B cell (primary cell): ENCODE data around the gene GPC3. TPM values are rescaled to one million over a fixed set of nuclear protein-coding genes. Genes with fewer than 3 reads are reported as not detected.

Source experiments
- ATAC-seq: fragments of 200-7000 bp; cut with Tn5 transposase; one replicate; pipeline ENCODE4 v1.10.0; 2021; ENCODE audit warnings: low read depth, mild to moderate bottlenecking, moderate number of reproducible peaks, moderate library complexity
- CTCF ChIA-PET: fragments of 350-600 bp; sonication (Branson Sonifier 250); formaldehyde crosslinking; loops from one replicate; lab custom pipeline; 2021; ENCODE audit warnings: antibody characterized with exemption, inconsistent platforms; lab: Charles Lee
- POLR2A ChIA-PET: fragments of 350-600 bp; sonication (Branson Sonifier 250); formaldehyde crosslinking; loops from one replicate; lab custom pipeline; 2021; ENCODE audit warnings: antibody characterized with exemption; lab: Charles Lee
- DNase-seq: peaks from one replicate; pipeline ENCODE4 v3.0.0; 2013
- H2AFZ ChIP-seq: 2 replicates; pipeline ENCODE4 v1.6.1; 2012; ENCODE audit warnings: mild to moderate bottlenecking, low read depth, low read length; ENCODE audit not compliant: insufficient read depth, poor library complexity, severe bottlenecking
- H3K27ac ChIP-seq, 2 donors: 1 replicate in 1 of 2; 2 replicates in 1 of 2; pipeline ENCODE4 v1.5.1; 2012 to 2013; ENCODE audit warnings: low read length in 2 of 2, mild to moderate bottlenecking in 2 of 2, moderate library complexity in 1 of 2
- H3K27me3 ChIP-seq, 4 experiments: fragments of 200-600 bp in 1 of 4; sonication (generic) in 1 of 4; replicated peaks in 1 of 4; 1 replicate in 2 of 4; 2 replicates in 2 of 4; pipeline versions ENCODE4 v1.6.1 to v1.7.0; 2013 to 2016; ENCODE audit warnings: low read length in 3 of 4, mild to moderate bottlenecking in 2 of 4, mixed read lengths in 1 of 4, moderate library complexity in 1 of 4; ENCODE audit not compliant: insufficient read depth in 4 of 4, control insufficient read depth in 3 of 4; ENCODE audit errors: control extremely low read depth in 1 of 4
- H3K36me3 ChIP-seq, 2 experiments: replicated peaks in 1 of 2; 1 replicate in 1 of 2; 2 replicates in 1 of 2; pipeline versions ENCODE4 v1.6.1 to v1.7.1; 2013; ENCODE audit warnings: low read length in 1 of 2; ENCODE audit not compliant: insufficient read depth in 2 of 2, control insufficient read depth in 1 of 2; ENCODE audit errors: control extremely low read depth in 1 of 2, extremely low read depth in 1 of 2
- H3K4me1 ChIP-seq, 2 donors: fragments of 200-600 bp in 1 of 2; sonication (generic) in 1 of 2; 1 replicate in 1 of 2; 2 replicates in 1 of 2; pipeline versions ENCODE4 v1.5.1 to v1.6.1; 2013 to 2017; ENCODE audit warnings: low read length in 2 of 2; ENCODE audit not compliant: control insufficient read depth in 2 of 2, insufficient read depth in 2 of 2
- H3K4me2 ChIP-seq: replicated peaks from 2 replicates; pipeline ENCODE3; 2012; ENCODE audit warnings: mild to moderate bottlenecking, low read depth, low read length; ENCODE audit not compliant: poor library complexity, severe bottlenecking
- H3K4me3 ChIP-seq, 5 experiments: fragments of 200-600 bp in 1 of 5; sonication (generic) in 1 of 5; 1 replicate in 3 of 5; 2 replicates in 2 of 5; pipeline versions ENCODE4 v1.5.1 to v1.7.0; 2011 to 2016; ENCODE audit warnings: low read length in 4 of 5, mild to moderate bottlenecking in 4 of 5, low read depth in 2 of 5, control low read depth in 1 of 5, moderate library complexity in 1 of 5; ENCODE audit not compliant: insufficient read depth in 1 of 5; ENCODE audit errors: control extremely low read depth in 1 of 5, extremely low read depth in 1 of 5
- H3K79me2 ChIP-seq: fragments of 200-600 bp; sonication (generic); one replicate; pipeline ENCODE4 v1.6.0; 2016; ENCODE audit warnings: low read length; ENCODE audit not compliant: control insufficient read depth, insufficient read depth
- H3K9ac ChIP-seq: fragments of 200-600 bp; sonication (generic); 2 replicates; pipeline ENCODE4 v1.6.1; 2017; ENCODE audit warnings: mild to moderate bottlenecking, low read length, moderate library complexity
- H3K9me3 ChIP-seq, 3 donors: one replicate each; pipeline versions ENCODE4 v1.6.1 to v1.7.1; 2013; ENCODE audit warnings: low read length in 2 of 3; ENCODE audit not compliant: control insufficient read depth in 2 of 3, insufficient read depth in 1 of 3; ENCODE audit errors: control extremely low read depth in 1 of 3
- H4K20me1 ChIP-seq: 2 replicates; pipeline ENCODE4 v1.6.0; 2012; ENCODE audit warnings: mild to moderate bottlenecking, low read length; ENCODE audit not compliant: insufficient read depth, control insufficient read depth, poor library complexity, severe bottlenecking
- H3K27ac Mint-ChIP-seq: one replicate; pipeline ENCODE4 v1.8.0; 2021; ENCODE audit warnings: mixed read lengths
- H3K27me3 Mint-ChIP-seq: one replicate; pipeline ENCODE4 v1.8.0; 2021; ENCODE audit warnings: mixed read lengths
- H3K4me1 Mint-ChIP-seq: one replicate; pipeline ENCODE4 v1.8.0; 2021; ENCODE audit warnings: mixed read lengths
- H3K4me3 Mint-ChIP-seq: one replicate; pipeline ENCODE4 v1.8.0; 2021; ENCODE audit warnings: mixed read lengths
- H3K9me3 Mint-ChIP-seq: one replicate; pipeline ENCODE4 v1.8.0; 2022; ENCODE audit warnings: mixed read lengths; ENCODE audit not compliant: insufficient read depth
- EZH2 ChIP-seq: IDR thresholded peaks from 2 replicates; pipeline ENCODE4 v1.6.1; 2012; ENCODE audit warnings: borderline replicate concordance, low read depth, mild to moderate bottlenecking, moderate library complexity, low read length; ENCODE audit not compliant: insufficient read depth, poor library complexity, severe bottlenecking
- whole genome bisulfite sequencing: methylation state at CpG from one replicate; pipeline ENCODE4 v1.1.5; 2013; ENCODE audit warnings: missing lambda C conversion rate; ENCODE audit not compliant: insufficient coverage; 5-methylcytosine and 5-hydroxymethylcytosine counted together
- intact Hi-C: fragments of 100-400 bp; cut with micrococcal nuclease; formaldehyde crosslinking; loops from one replicate; pipeline ENCODE4 v1.10.0; 2022
- polyA plus RNA-seq: library from polyadenylated mRNA; depleted of rRNA; stranded (reverse); fragments of >200 nt; gene quantifications from 2 replicates; pipeline ENCODE4 v1.2.3, GENCODE V29; 2012
- total RNA-seq, 2 donors: library from RNA; stranded (reverse); fragments of 120-200 nt in 1 of 2; gene quantifications; 1 replicate in 1 of 2; 2 replicates in 1 of 2; pipeline versions ENCODE4 v1.2.3 to v1.2.4, GENCODE V29; 2013 to 2022
- TF ChIP-seq, protein P1 (sequence below): fragments of 200-600 bp; IDR thresholded peaks from one replicate; pipeline ENCODE4 v1.8.0; 2022; ENCODE audit warnings: antibody characterized with exemption, mild to moderate bottlenecking

Gene GPC3
- total and polyA plus RNA-seq, 2 donors (not counting 1 experiment from before 2014, with no cell fraction given), result not detected

DNA sequence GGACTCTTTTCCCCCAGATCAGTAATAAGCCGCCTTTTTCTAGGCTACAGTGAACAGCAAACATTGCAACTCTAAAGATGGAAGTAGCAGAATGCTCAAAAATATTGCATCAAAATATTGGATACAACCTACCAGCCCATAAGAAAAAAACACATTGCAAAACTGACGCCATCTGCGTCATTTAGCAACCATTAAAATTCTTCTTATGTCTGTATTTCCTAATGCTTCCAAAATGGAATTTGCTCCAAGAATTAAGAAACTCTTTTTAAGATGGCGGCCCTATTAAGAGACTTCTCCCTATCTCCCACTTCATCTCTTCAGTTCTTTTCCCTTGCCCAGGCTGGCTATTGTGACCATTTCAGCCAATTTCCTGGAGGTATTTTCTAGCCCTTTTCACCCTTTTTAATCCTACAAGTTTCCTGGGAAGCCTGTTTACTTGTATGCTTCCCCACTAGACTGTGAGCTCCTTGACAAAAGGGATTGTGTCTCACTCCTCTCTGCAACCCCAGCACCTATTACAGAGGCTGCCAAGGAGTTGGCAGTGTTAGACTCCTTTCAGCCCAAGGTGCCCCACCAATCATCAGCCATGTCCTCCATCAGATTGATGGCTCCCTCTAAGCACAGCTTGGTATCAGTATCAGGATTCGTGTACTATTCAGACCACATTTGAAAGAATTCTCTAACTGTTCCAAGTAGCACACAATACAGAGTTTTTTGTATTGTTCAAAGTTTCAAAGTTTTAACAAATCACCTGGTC lies 4.4 kb downstream of the GPC3 start:
- no peak for ATAC-seq
- Histone ChIP-seq H3K4me3 (no peak overlapping the region), H4K20me1 (no peaks in the 10 kb centered on the region), H3K9ac (no peak overlapping the region), H2AFZ (no peak overlapping the region), H3K79me2 (no peaks in the 10 kb centered on the region), H3K36me3 (no peaks in the 10 kb centered on the region), H3K9me3 (peaks cover 0 to 4% (median 0%) of the 10 kb centered on the region in 3 donors), H3K4me1 (peaks cover 6 to 11% of the 10 kb centered on the region in 2 donors), H3K27me3 (peaks cover 0 to 24% (median 4%) of the 10 kb centered on the region in 4 experiments), H3K27ac (no peak overlapping the region), H3K4me2 (no peak overlapping the region)
- TF ChIP-seq, protein P1, sequence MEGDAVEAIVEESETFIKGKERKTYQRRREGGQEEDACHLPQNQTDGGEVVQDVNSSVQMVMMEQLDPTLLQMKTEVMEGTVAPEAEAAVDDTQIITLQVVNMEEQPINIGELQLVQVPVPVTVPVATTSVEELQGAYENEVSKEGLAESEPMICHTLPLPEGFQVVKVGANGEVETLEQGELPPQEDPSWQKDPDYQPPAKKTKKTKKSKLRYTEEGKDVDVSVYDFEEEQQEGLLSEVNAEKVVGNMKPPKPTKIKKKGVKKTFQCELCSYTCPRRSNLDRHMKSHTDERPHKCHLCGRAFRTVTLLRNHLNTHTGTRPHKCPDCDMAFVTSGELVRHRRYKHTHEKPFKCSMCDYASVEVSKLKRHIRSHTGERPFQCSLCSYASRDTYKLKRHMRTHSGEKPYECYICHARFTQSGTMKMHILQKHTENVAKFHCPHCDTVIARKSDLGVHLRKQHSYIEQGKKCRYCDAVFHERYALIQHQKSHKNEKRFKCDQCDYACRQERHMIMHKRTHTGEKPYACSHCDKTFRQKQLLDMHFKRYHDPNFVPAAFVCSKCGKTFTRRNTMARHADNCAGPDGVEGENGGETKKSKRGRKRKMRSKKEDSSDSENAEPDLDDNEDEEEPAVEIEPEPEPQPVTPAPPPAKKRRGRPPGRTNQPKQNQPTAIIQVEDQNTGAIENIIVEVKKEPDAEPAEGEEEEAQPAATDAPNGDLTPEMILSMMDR, result no peak
- TF ChIP-seq EZH2, result no peak
- Mint-ChIP-seq H3K27me3 (peaks cover 29% of the 10 kb centered on the region), H3K4me1 (no peaks in the 10 kb centered on the region), H3K27ac (no peak overlapping the region), H3K4me3 (no peak overlapping the region), H3K9me3 (no peaks in the 10 kb centered on the region)
- intact Hi-C loops, result no loop called here
- ChIA-PET CTCF (no interaction called here), POLR2A (no interaction called here)
- WGBS, result no CpG with 5 or more reads among the region's 5 CpGs
- no peak for DNase-seq

DNA sequence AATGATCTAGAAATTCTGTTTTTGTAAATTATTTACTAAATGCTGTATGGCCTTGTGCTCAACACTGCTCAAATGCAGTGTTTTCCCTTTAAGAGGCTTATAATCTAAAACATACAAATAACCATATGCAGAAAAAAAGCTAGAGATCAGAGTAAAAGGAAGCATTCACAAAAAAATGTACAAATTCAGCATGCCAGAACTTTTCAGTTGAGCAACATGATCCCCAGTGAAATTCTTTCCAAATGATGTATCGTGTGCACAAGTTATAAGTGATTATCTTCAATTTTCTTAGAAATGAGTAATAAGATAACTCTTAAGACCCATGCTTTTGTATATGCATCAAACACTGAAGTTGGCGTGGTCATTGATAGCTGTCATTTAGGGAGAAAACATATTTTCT lies 5.0 kb downstream of the GPC3 start:
- ChIA-PET CTCF (no interaction called here), POLR2A (no interaction called here)
- no peak overlapping the region for H3K27ac Mint-ChIP-seq
- H3K4me2 ChIP-seq, result no peak overlapping the region
- no CpG with 5 or more reads among the region's 2 CpGs for WGBS
- no peak overlapping the region for H3K27ac ChIP-seq
- no peak overlapping the region for H3K4me3 Mint-ChIP-seq
- H3K27me3 ChIP-seq, result peaks cover 0 to 21% (median 4%) of the 10 kb centered on the region in 4 experiments
- no peaks in the 10 kb centered on the region for H3K9me3 Mint-ChIP-seq
- TF ChIP-seq, protein P1, result no peak
- no peak for TF ChIP-seq EZH2
- intact Hi-C loops, result no loop called here
- H3K36me3 ChIP-seq, result no peaks in the 10 kb centered on the region
- no peak for ATAC-seq
- no peak overlapping the region for H3K4me3 ChIP-seq
- H2AFZ ChIP-seq, result no peak overlapping the region
- H3K4me1 ChIP-seq, result peaks cover 6 to 11% of the 10 kb centered on the region in 2 donors
- peaks cover 29% of the 10 kb centered on the region for H3K27me3 Mint-ChIP-seq
- H3K4me1 Mint-ChIP-seq, result no peaks in the 10 kb centered on the region
- no peaks in the 10 kb centered on the region for H3K79me2 ChIP-seq
- no peak for DNase-seq
- no peak overlapping the region for H3K9ac ChIP-seq
- peaks cover 0 to 4% (median 0%) of the 10 kb centered on the region in 3 donors for H3K9me3 ChIP-seq
- no peaks in the 10 kb centered on the region for H4K20me1 ChIP-seq
